Neural progenitor cell (in vitro differentiated cells): Measurements from ENCODE around the gene CARMIL1. TPM values are rescaled to one million over a fixed set of nuclear protein-coding genes. Genes with fewer than 3 reads are reported as not detected.

Experiments used
- DNase-seq: peaks from one replicate; pipeline ENCODE4 v3.0.0-alpha.2; 2016; ENCODE audit warnings: low spot score
- H2AFZ ChIP-seq: fragments of 200-600 bp; sonication (generic); replicated peaks from 2 replicates; pipeline ENCODE4 v1.6.1; 2016; ENCODE audit warnings: antibody characterized with exemption
- H3F3A ChIP-seq: fragments of 200-600 bp; sonication (generic); 2 replicates; pipeline ENCODE4 v1.6.1; 2016; ENCODE audit warnings: antibody characterized with exemption, low read depth
- H3K27ac ChIP-seq: fragments of 200-600 bp; sonication (generic); 2 replicates; pipeline ENCODE4 v1.5.1; 2016; ENCODE audit warnings: mild to moderate bottlenecking
- H3K27me3 ChIP-seq: fragments of 200-600 bp; sonication (generic); 2 replicates; pipeline ENCODE4 v1.6.1; 2016; ENCODE audit warnings: mild to moderate bottlenecking, moderate library complexity
- H3K36me3 ChIP-seq: fragments of 200-600 bp; sonication (generic); 2 replicates; pipeline ENCODE4 v1.5.1; 2016
- H3K4me1 ChIP-seq: fragments of 200-600 bp; sonication (generic); 2 replicates; pipeline ENCODE4 v1.6.1; 2016; ENCODE audit warnings: mixed run types
- H3K4me2 ChIP-seq: fragments of 200-600 bp; sonication (generic); 2 replicates; pipeline ENCODE4 v1.6.1; 2016
- H3K4me3 ChIP-seq: fragments of 200-600 bp; sonication (generic); 2 replicates; pipeline ENCODE4 v1.5.1; 2016
- H3K79me2 ChIP-seq: fragments of 200-600 bp; sonication (generic); 2 replicates; pipeline ENCODE4 v1.6.1; 2016; ENCODE audit warnings: low read depth
- H3K9ac ChIP-seq: fragments of 200-600 bp; sonication (generic); 2 replicates; pipeline ENCODE4 v1.6.1; 2016
- H3K9me3 ChIP-seq: fragments of 200-600 bp; sonication (generic); 2 replicates; pipeline ENCODE4 v1.5.1; 2016; ENCODE audit warnings: low read depth
- H4K20me1 ChIP-seq: fragments of 200-600 bp; sonication (generic); 2 replicates; pipeline ENCODE4 v1.6.1; 2016; ENCODE audit warnings: low read depth
- H3K27ac Mint-ChIP-seq: 3 replicates; pipeline ENCODE4 v1.8.0; 2021; ENCODE audit warnings: mixed read lengths
- H3K27me3 Mint-ChIP-seq: 2 replicates; pipeline ENCODE4 v1.8.0; 2022; ENCODE audit warnings: low read depth, mild to moderate bottlenecking, inconsistent platforms, moderate library complexity, mixed read lengths; ENCODE audit not compliant: insufficient read depth
- H3K36me3 Mint-ChIP-seq: 3 replicates; pipeline ENCODE4 v1.8.0; 2021; ENCODE audit warnings: mixed read lengths
- H3K4me1 Mint-ChIP-seq: 3 replicates; pipeline ENCODE4 v1.8.0; 2021; ENCODE audit warnings: mixed read lengths
- H3K4me3 Mint-ChIP-seq: 3 replicates; pipeline ENCODE4 v1.8.0; 2021; ENCODE audit warnings: mild to moderate bottlenecking, moderate library complexity, mixed read lengths
- H3K9me3 Mint-ChIP-seq: 3 replicates; pipeline ENCODE4 v1.8.0; 2020; ENCODE audit warnings: mixed read lengths
- CTCF ChIP-seq: fragments of 200-600 bp; sonication (generic); IDR thresholded peaks from 2 replicates; pipeline ENCODE4 v1.5.1; 2017; ENCODE audit warnings: antibody characterized with exemption, mild to moderate bottlenecking
- EZH2 ChIP-seq: fragments of 200-600 bp; sonication (generic); IDR thresholded peaks from 2 replicates; pipeline ENCODE4 v1.6.1; 2017; ENCODE audit warnings: antibody characterized with exemption, mild to moderate bottlenecking, moderate library complexity
- EZH2phosphoT487 ChIP-seq: fragments of 200-600 bp; sonication (generic); IDR thresholded peaks from 2 replicates; pipeline ENCODE4 v1.6.1; 2017; ENCODE audit warnings: antibody characterized with exemption
- total RNA-seq: library from RNA; depleted of rRNA; stranded (reverse); fragments of >200 nt; gene quantifications from 2 replicates; pipeline ENCODE4 v1.2.3, GENCODE V29; 2015; ENCODE audit warnings: low replicate concordance

The CARMIL1 gene
- total RNA-seq, 1 donor from 2014 or later = 13.3 TPM

GRCh38 chr6:25233226-25233625, 45.9 kb upstream of the CARMIL1 start:
- Mint-ChIP-seq H3K36me3 (no peaks in the 10 kb centered on the region), H3K27ac (no peak overlapping the region), H3K4me3 (no peak overlapping the region), H3K4me1 (peaks cover 13% of the 10 kb centered on the region), H3K9me3 (no peaks in the 10 kb centered on the region), H3K27me3 (peaks cover 8% of the 10 kb centered on the region)
- H3K36me3 ChIP-seq = no peaks in the 10 kb centered on the region
- H4K20me1 ChIP-seq = no peaks in the 10 kb centered on the region
- no peak for TF ChIP-seq CTCF
- H3K4me2 ChIP-seq = no peak overlapping the region
- no peak overlapping the region for H2AFZ ChIP-seq
- H3K79me2 ChIP-seq = no peaks in the 10 kb centered on the region
- no peak overlapping the region for H3K4me3 ChIP-seq
- no peaks in the 10 kb centered on the region for H3K4me1 ChIP-seq
- DNase-seq = no peak
- H3K27me3 ChIP-seq = no peaks in the 10 kb centered on the region
- H3K27ac ChIP-seq = no peak overlapping the region
- H3K9me3 ChIP-seq = no peaks in the 10 kb centered on the region
- H3K9ac ChIP-seq = no peak overlapping the region
- H3F3A ChIP-seq = no peaks in the 10 kb centered on the region

GRCh38 chr6:25237579-25237978, 41.6 kb upstream of the CARMIL1 start:
- no peak overlapping the region for H3K27ac Mint-ChIP-seq
- H3K27ac ChIP-seq = no peak overlapping the region
- H3K9ac ChIP-seq = no peak overlapping the region
- no peak overlapping the region for H3K4me2 ChIP-seq
- no peak overlapping the region for H3K4me3 ChIP-seq
- TF ChIP-seq EZH2 = no peak
- no peak for TF ChIP-seq CTCF
- TF ChIP-seq EZH2phosphoT487 = no peak
- H3K9me3 ChIP-seq = no peaks in the 10 kb centered on the region
- H4K20me1 ChIP-seq = no peaks in the 10 kb centered on the region
- H3F3A ChIP-seq = no peaks in the 10 kb centered on the region
- H3K36me3 Mint-ChIP-seq = no peaks in the 10 kb centered on the region
- H3K79me2 ChIP-seq = no peaks in the 10 kb centered on the region
- H3K36me3 ChIP-seq = no peaks in the 10 kb centered on the region
- no peaks in the 10 kb centered on the region for H3K4me1 ChIP-seq
- H3K4me3 Mint-ChIP-seq = no peak overlapping the region
- no peaks in the 10 kb centered on the region for H3K9me3 Mint-ChIP-seq
- no peak overlapping the region for H2AFZ ChIP-seq
- H3K4me1 Mint-ChIP-seq = peaks cover 10% of the 10 kb centered on the region
- DNase-seq = no peak
- no peaks in the 10 kb centered on the region for H3K27me3 ChIP-seq
- peaks cover 8% of the 10 kb centered on the region for H3K27me3 Mint-ChIP-seq

GRCh38 chr6:25239059-25239458, 40.1 kb upstream of the CARMIL1 start:
- Histone ChIP-seq H3K4me3 (no peak overlapping the region), H3K36me3 (no peaks in the 10 kb centered on the region), H3K27ac (no peak overlapping the region), H3K9ac (no peak overlapping the region), H2AFZ (no peak overlapping the region), H4K20me1 (no peaks in the 10 kb centered on the region), H3F3A (no peaks in the 10 kb centered on the region), H3K9me3 (no peaks in the 10 kb centered on the region), H3K4me1 (no peaks in the 10 kb centered on the region), H3K79me2 (no peaks in the 10 kb centered on the region), H3K27me3 (no peaks in the 10 kb centered on the region), H3K4me2 (no peak overlapping the region)
- Mint-ChIP-seq H3K36me3 (no peaks in the 10 kb centered on the region), H3K4me3 (no peak overlapping the region), H3K27ac (no peak overlapping the region), H3K27me3 (peaks cover 8% of the 10 kb centered on the region), H3K4me1 (no peaks in the 10 kb centered on the region), H3K9me3 (no peaks in the 10 kb centered on the region)
- no peak for DNase-seq
- TF ChIP-seq EZH2phosphoT487 (no peak), EZH2 (no peak)

- H3K79me2 ChIP-seq = no peaks in the 10 kb centered on the region
- Mint-ChIP-seq H3K4me3 (no peak overlapping the region), H3K4me1 (no peaks in the 10 kb centered on the region), H3K27me3 (peaks cover 8% of the 10 kb centered on the region), H3K27ac (no peak overlapping the region), H3K9me3 (no peaks in the 10 kb centered on the region), H3K36me3 (no peaks in the 10 kb centered on the region)
- no peak overlapping the region for H3K27ac ChIP-seq
- H3K4me1 ChIP-seq = no peaks in the 10 kb centered on the region
- H3K4me2 ChIP-seq = no peak overlapping the region
- H3K4me3 ChIP-seq = no peak overlapping the region
- H3K9ac ChIP-seq = no peak overlapping the region
- H3K9me3 ChIP-seq = no peaks in the 10 kb centered on the region
- no peaks in the 10 kb centered on the region for H3F3A ChIP-seq
- no peak for TF ChIP-seq EZH2phosphoT487
- H4K20me1 ChIP-seq = no peaks in the 10 kb centered on the region
- no peaks in the 10 kb centered on the region for H3K36me3 ChIP-seq
- no peak overlapping the region for H2AFZ ChIP-seq
- no peaks in the 10 kb centered on the region for H3K27me3 ChIP-seq
- no peak for DNase-seq
These were observed 39.7 kb upstream of the CARMIL1 start for GRCh38 chr6:25239498-25239897.
